ENCODE results near the gene SLC35F1. TPM values are rescaled to one million over a fixed set of nuclear protein-coding genes. Genes with fewer than 3 reads are reported as not detected.

The SLC35F1 gene
- total and polyA plus RNA-seq, 8 donors = 0.18 to 4.0 (median 3.4) TPM

DNA sequence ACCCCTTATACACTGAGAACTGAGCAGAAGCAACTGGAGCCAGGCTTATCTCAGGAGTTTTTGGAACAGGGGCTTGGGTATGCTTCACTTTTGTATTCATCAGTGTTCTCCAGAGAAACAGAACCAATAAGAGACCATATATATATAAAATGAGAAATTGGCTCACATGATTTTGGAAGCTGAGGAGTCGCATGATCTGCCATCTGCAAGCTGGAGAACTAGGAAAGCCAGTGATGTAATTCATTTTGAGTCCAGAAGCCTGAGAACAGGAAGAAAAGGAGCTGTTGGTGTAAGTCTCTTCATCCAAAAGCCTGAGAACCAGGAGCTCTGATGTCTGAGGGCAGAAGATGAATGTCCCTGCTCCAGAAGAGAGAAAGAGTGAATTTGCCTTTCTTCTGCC lies 272.0 kb downstream of the SLC35F1 start:
- H3K27ac ChIP-seq = no peak overlapping the region
- H3K4me1 ChIP-seq = no peaks in the 10 kb centered on the region
- no peaks in the 10 kb centered on the region for H3K27me3 ChIP-seq
- DNase-seq (no peak), ATAC-seq (no peak)
- no peaks in the 10 kb centered on the region for H3K36me3 ChIP-seq
- peaks cover 0 to 11% of the 10 kb centered on the region in 2 donors for H3K9me3 ChIP-seq
- TF ChIP-seq CTCF (IDR thresholded peaks at IDR 0.05) = no peak
- intact Hi-C loops (cut with DNase I) = no loop called here
- H3K4me3 ChIP-seq = no peak overlapping the region

DNA sequence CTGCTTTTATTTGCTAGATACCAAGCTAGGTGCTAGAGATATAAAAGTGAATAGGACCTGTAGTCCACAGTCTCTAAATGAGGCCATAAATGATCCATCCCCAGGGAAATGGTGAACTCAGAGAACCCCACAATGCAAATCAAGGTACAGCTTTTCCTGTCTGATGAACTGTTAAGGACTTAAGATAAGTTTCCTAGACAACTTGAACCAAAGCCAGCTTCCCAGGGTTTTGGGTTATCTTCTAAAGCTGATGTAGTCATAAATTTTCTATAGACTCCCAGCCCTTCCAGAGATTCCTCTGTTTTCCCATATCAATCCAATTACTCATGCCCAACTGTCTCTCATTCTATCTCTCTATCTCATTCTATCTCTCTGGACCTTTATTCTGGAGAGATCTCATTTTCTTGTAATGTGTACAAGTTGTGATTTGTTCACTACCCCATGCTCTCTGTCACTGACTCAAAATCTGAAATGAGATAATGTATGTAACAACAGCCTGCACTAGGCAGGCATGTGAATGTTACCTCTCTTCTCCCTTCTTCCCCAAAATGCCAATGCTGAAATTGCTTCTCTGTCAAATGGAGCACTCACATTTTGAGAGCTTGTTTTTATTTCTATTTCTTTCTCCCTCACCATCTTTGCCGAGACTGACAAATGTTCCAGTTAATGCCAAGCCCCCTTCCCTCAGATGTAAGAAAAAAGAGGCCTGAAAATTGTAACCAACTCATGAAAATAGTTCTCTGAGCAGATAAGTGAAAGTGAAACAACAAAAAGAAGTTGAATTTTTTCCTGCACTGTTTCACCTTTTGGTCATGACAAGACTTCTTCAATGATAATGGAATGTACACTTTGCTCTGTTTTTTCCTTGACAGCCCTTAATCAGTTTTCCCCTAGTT lies 279.9 kb downstream of the SLC35F1 start:
- Histone ChIP-seq H3K36me3 (no peaks in the 10 kb centered on the region), H3K27me3 (no peaks in the 10 kb centered on the region), H3K9me3 (no peaks in the 10 kb centered on the region), H3K4me1 (no peaks in the 10 kb centered on the region), H3K27ac (no peak overlapping the region), H3K4me3 (no peak overlapping the region)
- intact Hi-C loops (cut with DNase I) = no loop called here
- TF ChIP-seq CTCF (IDR thresholded peaks at IDR 0.05) = no peak
- ATAC-seq (peak; percentile 14), DNase-seq (no peak)

DNA sequence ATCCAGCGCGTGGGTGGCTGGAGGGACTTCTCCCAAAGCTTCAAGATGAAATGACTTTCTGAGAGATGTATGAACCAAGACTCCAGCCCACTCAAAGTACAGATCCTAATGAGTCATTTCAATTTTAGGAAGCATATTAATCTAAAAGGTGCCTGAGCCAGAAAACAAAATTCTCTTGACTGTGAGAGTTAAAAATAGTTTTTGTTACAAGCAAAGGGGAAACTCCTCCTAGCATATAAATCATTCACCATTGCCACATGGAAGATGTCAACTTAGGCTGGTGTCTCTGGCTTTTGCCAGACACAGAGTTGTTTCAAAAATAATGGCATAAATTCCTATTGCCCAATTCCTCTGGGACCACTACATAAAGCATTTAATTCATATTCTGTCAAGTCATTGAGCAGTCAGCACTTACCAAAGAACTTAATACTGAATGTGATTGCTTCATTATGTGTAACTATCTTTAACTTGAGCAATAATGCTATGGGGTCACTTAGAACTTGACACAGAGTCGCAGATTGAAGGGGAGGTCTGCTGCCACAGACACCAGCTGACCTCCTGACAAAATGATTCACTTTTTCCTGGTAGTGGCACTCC lies 280.6 kb downstream of the SLC35F1 start:
- Histone ChIP-seq H3K27me3 (no peaks in the 10 kb centered on the region), H3K4me3 (no peak overlapping the region), H3K27ac (peak overlapping the region in 1 of 2 donors; percentile 7), H3K9me3 (no peaks in the 10 kb centered on the region), H3K36me3 (no peaks in the 10 kb centered on the region), H3K4me1 (no peaks in the 10 kb centered on the region)
- peak in 3 of 4 donors; percentile 33 to 71 (median 47) for DNase-seq
- ATAC-seq = peak; percentile 62
- no peak for TF ChIP-seq CTCF (IDR thresholded peaks at IDR 0.05)
- intact Hi-C loops (cut with DNase I) = no loop called here

DNA sequence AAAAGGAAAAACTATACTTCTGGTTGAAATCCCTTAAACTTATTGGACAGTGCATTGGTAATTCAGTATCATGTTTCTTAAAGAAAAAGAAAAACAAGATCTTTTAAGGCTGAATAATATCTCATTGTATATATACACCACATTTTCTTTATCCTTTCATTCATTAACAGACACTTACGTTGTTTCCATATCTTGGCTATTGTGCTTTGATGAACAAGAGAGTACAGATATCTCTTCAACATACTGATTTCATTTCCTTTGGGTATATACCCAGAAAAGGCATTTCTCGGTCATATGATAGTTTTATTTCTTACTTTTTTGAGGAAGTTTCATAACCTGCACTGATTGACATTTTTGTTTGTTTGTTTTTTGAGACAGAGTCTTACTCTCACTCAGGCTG lies 281.5 kb downstream of the SLC35F1 start:
- no peak overlapping the region for H3K27ac ChIP-seq
- TF ChIP-seq CTCF (IDR thresholded peaks at IDR 0.05) = no peak

DNA sequence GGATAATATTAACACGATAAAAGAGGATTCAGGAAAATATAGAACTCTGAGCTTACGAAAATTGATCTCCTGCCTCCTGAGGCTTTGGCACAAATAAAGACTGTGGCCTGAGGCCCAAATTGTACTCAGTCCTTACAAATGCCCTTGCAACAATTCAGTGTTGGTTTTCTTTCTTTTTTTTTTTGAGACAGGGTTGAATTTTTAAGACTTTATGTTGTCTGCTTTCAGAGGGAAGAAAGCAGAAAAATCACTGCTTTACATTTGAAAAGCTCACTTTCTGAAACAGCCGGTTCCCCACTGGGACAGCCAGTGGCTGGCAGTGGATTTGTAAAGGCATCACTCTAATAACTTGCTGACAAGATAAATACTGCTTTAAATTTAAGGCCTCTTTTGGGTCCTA lies 290.5 kb downstream of the SLC35F1 start:
- no peak for TF ChIP-seq CTCF (IDR thresholded peaks at IDR 0.05)
- no peak overlapping the region for H3K27ac ChIP-seq
- no peaks in the 10 kb centered on the region for H3K27me3 ChIP-seq
- intact Hi-C loops (cut with DNase I) = no loop called here
- H3K36me3 ChIP-seq = no peaks in the 10 kb centered on the region
- H3K4me3 ChIP-seq = no peak overlapping the region
- H3K9me3 ChIP-seq = no peaks in the 10 kb centered on the region
- no peaks in the 10 kb centered on the region for H3K4me1 ChIP-seq
- ATAC-seq (no peak), DNase-seq (no peak)

More for the DNA sequence above, 281.5 kb downstream of the SLC35F1 start:
- Histone ChIP-seq H3K27me3 (no peaks in the 10 kb centered on the region), H3K36me3 (no peaks in the 10 kb centered on the region), H3K4me1 (no peaks in the 10 kb centered on the region), H3K9me3 (no peaks in the 10 kb centered on the region), H3K4me3 (no peak overlapping the region)
- intact Hi-C loops (cut with DNase I) = no loop called here
- ATAC-seq = no peak
- no peak for DNase-seq
